GM19372 (cell line): ENCODE results near the gene IGSF23.
A peak's percentile ranks its signal among the peaks of the same experiment; 100 is the strongest.

ENCODE experiments used
- ATAC-seq: cut with Tn5 transposase; IDR thresholded peaks from one replicate; pipeline ENCODE4 v1.9.1; 2021; ENCODE audit warnings: mild to moderate bottlenecking, low read depth, moderate library complexity; ENCODE audit not compliant: unreplicated experiment

The IGSF23 gene

GRCh38 chr19:44635581-44636438 is 22.4 kb downstream of the IGSF23 start:
- no peak for ATAC-seq

GRCh38 chr19:44636439-44637389 is 23.4 kb downstream of the IGSF23 start:
- no peak for ATAC-seq

DNA sequence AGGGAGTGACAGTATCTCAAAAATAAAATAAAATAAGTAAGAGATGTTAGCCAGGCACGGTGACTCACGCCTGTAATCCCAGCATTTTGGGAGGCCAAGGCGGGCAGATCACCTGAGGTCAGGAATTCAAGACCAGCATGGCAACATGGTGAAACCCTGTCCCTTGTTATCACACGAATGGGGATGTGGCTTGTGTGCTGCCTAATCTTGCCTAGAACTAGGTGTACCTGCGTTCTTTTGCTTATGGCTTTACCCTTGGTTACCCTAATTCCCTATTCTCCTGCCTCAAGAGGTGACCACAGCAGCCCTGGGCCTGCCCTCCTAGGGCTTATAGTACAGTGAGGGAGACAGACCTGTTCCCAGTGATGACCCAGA is 24.0 kb downstream of the IGSF23 start:
- ATAC-seq = no peak

- no peak for ATAC-seq
These were observed 27.2 kb downstream of the IGSF23 start for GRCh38 chr19:44640518-44640917.

- ATAC-seq = no peak
These were observed 28.3 kb downstream of the IGSF23 start for GRCh38 chr19:44641501-44642265.

GRCh38 chr19:44642377-44642776 is 29.0 kb downstream of the IGSF23 start:
- ATAC-seq = no peak

GRCh38 chr19:44643605-44644401 is 30.4 kb downstream of the IGSF23 start, which contains the start of gene PVR:
TSS of gene PVR (plus strand) at chr19:44643910. CDS start at chr19:44644097, 187 bp downstream.
- ATAC-seq = no peak

GRCh38 chr19:44644402-44645016 is 31.1 kb downstream of the IGSF23 start:
- ATAC-seq = no peak

DNA sequence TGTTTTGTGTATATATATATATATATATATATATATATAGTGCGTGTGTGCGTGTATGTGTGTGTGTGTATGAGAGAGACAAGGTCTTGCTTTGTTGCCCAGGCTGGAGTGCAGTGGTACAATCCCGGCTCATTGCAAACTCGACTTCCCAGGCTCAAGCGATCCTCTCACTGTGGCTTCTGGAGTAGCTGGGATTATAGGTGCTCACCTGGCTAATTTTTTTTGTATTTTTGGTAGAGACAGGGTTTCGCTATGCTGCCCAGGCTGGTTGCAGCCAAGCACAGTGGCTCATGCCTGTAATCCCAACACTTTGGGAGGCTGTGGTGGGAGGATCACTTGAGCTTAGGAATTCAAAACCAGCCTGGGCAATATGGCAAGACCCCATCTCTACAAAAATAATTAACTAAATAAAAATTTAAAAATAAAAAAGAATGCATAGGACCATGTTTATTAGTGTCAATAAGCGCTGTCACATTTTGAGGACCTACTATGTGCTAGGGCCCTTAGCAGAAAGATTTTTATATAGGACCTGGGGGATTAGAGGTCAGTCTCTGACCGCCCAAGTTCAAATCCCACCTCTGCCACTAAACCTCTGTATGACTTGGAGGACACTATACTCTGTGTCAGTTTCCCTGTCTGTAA is 32.2 kb downstream of the IGSF23 start:
- no peak for ATAC-seq

- ATAC-seq = no peak
These were observed 32.7 kb downstream of the IGSF23 start for GRCh38 chr19:44646049-44646416.

- ATAC-seq = no peak
These were observed 33.8 kb downstream of the IGSF23 start for GRCh38 chr19:44647144-44647543.

DNA sequence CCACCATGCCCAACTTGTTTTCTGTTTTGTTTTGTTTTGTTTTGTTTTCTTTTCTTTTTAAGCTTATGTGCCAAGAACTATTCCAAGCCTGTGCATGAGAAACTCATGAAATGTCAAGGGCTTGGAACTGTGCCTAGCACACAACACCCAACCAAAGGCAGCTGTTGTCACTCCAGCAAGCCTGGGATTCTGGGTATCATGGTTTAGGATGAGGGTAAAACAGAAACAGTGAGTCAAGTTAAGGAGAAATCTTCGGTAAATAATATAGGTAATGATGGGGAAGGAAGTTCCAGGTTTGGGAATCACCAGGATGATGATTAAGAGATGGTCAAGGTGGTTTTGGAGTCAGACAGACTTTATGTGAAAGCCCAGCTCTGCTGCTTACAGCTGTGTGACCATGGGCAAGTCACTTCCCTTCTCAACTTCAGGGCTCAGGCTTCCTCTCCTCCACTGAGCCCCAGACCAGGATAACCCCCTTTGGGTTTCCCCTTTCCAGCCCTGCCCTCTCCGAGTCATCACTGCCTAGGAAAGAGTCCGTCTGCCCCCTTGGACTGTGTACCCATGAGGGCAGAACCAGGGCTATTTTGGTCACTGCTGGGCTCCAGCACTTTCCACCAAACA is 35.4 kb downstream of the IGSF23 start:
- ATAC-seq = no peak

- ATAC-seq = no peak
These were observed 36.3 kb downstream of the IGSF23 start for GRCh38 chr19:44649578-44650145.

- no peak for ATAC-seq
These were observed 40.0 kb downstream of the IGSF23 start for GRCh38 chr19:44653343-44653742.

DNA sequence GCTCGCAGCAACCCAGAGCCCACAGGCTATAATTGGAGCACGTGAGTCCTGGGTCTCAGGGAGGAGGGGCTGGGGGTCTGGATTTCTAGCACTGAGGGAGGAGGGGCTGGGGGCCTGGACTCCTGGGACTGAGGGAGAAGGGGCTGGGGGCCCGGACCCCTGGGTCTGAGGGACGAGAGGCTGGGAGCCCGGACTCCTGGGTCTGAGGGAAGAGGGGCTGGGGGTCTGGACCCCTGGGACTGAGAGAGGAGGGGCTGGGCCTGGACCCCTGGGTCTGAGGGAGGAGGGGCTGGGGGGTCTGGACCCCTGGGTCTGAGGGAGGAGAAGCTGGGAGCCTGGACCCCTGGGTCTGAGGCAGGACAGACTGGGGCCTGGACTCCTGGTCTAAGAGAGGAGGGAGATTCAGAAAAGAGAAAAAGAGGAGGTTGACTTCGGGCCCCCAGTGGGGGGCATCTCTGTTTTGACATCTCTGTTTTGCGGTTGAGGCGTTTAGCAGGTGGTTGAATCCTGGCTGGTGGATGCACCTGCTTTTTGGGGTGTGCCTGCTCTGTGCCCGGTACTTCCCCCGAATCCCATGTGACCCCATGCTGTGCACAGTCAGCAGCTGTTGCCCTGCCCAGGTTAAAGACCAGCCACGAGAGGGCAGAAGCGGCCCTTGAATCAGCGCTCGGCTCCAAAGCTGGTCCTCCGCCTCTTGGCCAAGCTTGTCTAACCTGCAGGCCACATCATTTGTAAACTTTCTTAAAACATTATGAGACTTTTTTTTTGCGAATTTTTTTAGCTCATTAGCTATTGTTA is 40.8 kb downstream of the IGSF23 start:
- peak; percentile 82 for ATAC-seq

GRCh38 chr19:44657211-44657921 is 44.0 kb downstream of the IGSF23 start:
- no peak for ATAC-seq
